Stimulated activated CD4-positive, alpha-beta T cell treated with anti-CD3 and anti-CD28 coated beads, Interleukin-15, amount 100 ng/mL, for 1 hour (primary cell): ENCODE data around the gene TEX26.
"Not testable (repeated sequence)": the region's sequence is repeated elsewhere in the genome, so short reads cannot be mapped to it uniquely, and the experiment has no call there.

Source experiments
- DNase-seq, 2 donors: peaks; one replicate each; pipeline ENCODE4 v3.0.0-alpha.2; 2020; ENCODE audit warnings: low read depth in 1 of 2, low spot score in 1 of 2

TEX26 gene

DNA sequence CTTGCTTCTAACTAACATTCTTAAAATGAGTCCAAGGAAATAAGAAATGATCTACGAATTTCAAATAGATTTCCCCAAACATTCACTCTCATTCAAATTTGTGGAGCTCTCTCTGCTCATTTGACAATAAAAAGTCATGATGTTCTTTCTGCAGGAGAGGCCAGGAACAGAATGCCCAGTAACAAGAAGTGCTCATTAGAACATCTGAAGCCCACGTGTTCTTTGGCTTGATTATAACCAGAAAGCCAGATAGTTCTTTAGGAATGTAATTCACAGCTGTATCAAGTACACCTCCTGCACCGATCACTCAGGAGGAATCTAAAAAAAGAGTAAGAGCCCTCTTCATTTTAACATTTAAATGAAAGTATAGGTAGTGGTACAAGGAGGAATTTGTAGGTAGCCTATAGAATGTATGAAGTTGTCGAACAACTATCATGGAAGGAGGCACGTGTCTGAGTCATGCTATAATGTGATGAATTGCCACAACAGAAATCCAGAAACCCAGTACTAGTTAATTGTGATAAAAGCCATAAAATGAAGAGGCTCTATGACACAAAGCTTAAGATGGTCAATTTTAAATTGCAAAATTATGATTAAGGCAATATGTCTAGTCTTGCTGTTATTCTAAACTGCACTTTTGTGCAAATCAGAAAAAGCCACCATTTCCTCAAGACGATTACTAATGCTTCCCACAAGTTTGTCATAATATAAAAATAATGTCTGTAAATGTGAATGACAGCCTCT lies 13.6 kb upstream of the TEX26 start:
- no peak for DNase-seq

DNA sequence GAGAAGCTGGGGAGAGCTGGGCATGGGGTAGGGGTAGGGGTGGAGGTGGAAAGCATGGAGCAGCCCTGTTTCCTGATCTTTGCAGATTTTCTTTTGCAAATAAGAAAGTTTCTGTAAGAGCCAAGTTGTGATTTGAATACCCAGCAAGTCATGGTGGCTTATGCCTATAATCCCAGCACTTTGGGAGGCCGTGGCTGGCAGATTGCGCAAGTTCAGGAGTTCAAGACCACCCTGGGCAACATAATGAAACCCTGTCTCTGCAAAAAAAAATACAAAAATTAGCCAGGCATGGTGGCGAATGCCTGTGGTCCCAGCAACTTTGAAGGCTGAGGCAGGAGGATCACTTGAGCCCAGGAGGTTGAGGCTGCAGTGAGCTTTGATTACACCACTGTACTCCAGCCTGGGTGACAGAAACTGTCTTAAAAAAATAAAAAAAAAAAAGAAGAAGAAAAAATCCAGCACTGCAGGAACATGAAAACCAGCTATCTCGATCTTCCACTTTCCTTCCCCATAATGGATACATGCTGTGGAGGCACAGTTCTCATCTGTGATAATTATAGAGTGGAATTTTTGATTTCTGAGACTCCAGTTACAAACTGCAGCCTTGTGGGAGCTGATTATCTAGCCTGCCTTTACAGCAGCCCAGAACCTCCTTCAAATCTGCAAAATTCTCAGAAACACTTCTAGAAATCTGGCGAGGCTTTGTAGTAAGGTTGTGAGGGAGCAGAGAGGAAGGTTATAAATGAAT lies 12.1 kb upstream of the TEX26 start:
- DNase-seq = no peak

DNA sequence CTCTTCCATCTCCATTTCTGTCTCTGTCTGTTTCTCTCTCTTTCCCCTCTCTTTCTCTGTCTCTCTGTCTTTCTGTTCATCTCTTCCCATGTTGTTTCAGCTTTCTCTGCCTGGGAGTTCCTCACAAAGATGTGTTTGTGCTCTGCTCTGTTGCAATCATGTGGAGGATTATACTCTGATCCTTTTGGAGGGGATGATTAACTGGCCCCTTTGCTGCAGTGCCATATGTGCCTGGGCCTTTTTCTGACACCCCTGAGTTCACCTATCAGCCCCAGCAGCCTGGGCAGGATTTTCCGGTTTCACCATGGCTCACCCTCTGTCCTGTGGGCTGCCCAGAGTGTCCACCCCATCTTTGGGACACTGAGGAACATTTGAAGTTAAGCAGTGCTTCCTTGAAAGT lies 9.0 kb upstream of the TEX26 start:
- no peak for DNase-seq

DNA sequence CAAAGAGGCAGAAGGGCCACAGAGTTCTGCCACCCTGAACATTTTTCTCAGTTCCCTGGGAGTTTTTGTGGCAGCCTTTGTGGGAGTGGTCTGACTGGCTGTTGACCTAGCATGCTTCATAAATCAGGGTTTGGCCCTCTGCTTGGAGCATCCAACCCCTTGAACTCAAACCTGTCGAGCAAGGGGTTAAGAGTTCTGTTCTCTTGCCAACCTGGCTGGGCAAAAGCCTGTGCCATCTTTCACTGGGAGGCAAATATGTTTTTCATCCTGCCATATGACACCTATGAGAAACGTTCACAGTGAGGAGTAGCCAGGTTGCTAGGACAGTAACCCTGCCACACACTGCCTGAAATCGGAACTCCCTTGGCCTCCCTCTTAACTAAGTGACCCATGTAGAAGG lies 7.7 kb upstream of the TEX26 start:
- no peak for DNase-seq

DNA sequence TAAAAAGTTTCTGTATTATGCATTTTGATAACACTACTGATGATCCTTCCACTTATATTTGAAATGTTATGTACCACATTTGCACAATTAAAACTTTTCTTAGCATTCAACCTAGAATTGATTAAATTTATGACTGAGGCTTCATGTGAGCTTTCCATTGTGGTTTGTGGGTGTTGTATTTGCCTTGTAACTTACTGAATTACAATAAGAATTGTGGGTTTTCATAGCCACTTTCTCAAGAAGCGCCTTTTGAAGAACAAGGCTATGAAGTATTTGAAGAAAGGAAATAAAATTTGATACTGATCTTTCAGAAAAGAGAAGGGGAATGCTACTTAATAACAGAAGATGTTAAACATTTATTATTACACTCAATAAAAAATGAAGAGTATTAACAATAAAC lies 7.0 kb upstream of the TEX26 start:
- no peak for DNase-seq

DNA sequence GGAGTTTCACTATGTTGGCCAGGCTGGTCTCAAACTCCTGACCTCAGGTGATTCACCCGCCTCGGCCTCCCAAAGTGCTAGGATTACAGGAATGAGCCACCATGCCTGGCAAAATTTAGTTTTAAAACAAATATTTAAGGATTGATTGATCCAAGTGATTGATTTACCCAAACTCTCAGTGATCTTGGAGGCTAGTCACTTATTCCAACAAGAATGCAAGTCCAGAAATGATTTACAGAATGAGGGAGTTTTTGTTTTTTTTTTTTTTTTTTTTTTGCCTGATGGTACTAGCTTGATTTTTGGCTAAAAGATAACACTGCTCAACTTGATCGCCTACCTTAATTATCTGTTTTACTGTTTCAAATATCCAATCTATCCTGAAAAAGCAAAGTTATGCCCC lies 5.7 kb upstream of the TEX26 start:
- no peak for DNase-seq

DNA sequence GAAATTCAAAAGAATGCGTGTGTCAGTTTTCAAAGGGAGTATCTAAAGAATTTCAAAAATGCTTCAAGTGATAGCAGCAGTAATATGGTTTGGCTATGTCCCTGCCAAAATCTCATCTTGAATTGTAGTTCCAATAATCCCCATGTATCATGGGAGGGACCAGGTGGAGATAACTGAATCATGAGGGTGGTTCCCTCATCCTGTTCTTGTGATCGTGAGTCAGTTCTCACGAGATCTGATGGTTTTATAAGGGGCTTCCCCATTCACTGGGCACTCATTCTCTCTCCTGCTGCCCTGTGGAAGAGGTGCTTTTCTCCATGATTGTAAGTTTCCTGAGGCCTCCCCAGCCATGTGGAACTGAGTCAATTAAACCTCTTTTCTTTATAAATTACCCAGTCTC lies 5.3 kb upstream of the TEX26 start:
- not testable (repeated sequence) for DNase-seq

DNA sequence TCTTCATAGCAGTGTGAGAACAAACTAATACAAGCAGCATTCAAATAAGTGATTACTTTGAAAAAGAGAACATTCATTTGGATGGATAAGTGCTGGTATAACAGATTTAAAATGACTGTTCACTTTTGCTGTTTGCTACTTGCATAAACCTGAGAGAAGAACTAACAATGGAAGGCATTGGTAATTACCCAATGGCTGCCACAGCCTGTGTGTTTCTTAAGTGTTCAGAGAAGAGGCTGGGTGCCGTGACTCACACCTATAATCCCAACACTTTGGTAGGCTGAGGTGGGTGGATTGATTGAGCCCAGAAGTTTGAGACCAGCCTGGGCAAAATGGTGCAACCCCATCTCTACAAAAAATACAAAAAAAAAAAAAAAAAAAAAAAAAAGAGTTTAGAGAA lies 4.9 kb upstream of the TEX26 start:
- DNase-seq = no peak

DNA sequence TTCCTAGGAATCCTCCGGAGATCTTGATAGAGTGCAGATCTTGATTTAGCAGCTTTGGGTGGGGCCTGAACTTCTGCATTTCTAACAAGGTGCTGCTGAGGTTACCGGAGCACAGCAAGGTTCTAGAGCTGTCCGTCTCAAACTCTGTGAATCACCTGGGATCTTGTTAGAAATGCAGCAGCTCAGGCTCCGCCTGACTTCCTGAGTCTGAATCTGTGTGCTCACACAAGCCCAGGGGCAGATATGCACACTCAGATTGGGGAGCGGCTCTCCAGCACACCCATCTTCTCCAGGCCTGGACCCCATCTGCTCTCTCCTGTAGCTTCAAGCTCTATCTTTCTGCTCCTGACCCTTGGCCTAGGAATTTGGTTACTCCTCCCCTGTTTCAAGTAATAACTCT lies 3.5 kb upstream of the TEX26 start:
- DNase-seq = no peak

DNA sequence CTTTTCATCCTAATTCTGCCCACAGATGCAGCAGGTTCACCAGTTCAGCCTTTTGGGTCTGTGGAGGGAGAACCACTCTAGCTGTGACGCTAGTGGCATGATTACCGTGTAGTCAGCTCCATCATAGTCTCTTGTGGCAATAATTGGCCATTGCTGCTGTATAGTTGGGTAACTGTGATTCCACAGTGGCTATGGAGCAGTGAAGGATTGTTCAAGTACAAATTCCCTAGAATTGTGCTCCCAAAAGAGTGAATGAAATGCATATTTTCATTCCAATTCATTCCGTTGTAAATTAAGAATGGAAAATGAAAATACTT lies 856 bp downstream of the TEX26 start:
- no peak for DNase-seq

DNA sequence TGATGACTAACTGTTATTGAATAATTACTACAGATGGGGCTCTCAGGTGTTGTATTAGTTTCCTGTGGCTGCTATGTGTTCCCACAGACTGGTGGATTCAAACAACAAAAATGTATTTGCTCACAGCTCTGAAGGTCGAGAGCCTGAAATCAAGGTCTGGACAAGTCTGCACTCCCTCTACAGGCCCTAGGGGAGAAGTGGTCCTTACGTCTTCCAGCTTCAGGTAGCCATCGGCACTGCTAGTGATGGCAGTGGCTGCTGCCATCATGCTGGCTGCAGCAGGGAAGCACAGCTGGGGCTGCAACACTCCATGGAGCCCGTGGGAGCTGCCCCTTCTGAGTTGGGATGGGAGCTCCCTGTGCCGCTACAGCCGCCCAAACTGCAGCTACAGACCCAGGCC lies 1.9 kb downstream of the TEX26 start:
- DNase-seq = no peak

DNA sequence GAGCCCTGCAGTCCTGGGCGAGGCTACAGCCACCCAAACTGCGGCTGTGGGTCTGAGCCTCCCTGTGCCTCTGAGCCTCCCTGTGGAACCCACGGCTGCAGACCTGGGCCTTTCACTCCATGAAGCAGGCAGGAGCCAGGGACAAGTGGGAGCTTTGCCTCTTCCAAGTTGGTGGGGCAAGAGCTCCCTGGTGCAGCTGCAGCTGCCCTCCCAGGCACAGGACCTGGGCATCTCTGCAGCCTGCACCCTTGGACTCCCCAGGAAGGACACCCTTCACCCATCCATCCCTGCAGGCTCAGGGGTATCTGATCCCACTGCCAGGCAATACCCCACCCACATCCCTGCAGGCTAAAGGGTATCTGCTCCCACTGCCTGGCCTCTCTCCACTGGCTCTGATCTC lies 2.3 kb downstream of the TEX26 start:
- no peak for DNase-seq

DNA sequence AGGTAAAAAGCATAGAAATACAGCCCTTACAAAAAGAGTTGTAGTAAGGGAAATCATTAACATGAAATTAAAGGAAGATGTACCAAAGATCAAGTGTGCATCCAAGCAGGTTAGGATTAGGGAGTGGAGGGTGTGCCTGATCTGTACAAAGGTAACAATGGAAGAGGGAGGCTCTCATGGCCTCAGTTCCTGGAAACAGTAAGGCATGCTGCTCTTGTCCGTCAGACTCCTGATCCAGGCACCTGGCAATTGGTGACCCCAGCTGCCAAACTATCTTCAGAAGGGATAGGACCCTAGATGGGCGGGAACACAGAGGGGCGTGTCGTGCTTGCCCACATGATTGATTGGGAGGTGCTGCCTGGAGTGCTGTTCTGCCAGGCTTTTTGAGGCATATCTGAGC lies 4.5 kb downstream of the TEX26 start:
- DNase-seq = no peak

DNA sequence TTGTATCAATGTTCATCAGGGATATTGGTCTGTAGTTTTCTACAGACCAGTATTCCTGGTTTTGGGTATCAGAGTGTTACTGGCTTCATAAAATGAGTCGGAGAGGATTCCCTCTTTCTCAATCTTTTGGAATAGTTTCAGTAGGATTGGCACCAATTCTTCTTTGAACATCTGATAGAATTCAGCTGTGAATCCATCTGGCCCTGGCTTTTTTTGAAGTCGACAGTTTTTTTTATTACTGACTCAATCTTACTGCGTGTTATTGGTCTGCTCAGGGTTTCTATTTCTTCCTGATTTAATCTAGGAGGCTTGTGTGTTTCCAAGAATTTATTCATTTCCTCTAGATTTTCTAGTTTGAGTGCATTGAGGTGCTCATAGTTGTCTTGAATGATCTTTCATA lies 11.4 kb downstream of the TEX26 start:
- DNase-seq = no peak

DNA sequence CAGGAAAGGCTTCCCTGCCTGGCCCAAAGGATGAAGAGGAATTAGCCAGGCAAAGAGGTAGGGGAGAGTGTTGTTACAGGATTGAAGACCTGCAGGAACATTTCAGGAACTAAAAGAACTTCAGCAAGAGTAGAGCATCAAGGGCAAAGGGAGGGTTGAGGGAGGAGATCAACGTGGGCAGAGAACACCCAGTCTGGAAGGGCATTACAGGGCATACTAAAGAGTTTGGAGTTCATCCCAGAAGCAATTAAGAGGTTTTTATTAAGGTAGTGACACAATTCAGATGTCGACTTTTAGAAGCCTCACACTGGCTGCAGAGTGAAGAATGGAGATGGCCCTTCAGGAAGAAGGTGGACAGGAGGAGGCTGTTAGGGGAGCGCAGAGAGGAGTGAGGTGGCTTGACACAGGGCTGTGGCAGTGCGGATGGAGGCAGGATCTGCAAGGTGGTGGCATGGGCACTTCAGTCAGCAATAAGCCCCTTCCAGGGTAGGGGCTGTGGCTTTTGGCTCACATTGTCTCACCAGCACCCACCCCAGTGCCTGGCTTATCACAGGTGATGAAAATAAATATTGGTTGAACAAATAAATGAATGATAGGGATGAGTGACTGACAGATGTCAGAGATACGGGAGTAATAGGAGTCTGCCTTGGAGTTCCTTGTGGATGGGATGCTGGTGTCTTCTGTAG lies 24.9 kb downstream of the TEX26 start:
- DNase-seq = no peak

DNA sequence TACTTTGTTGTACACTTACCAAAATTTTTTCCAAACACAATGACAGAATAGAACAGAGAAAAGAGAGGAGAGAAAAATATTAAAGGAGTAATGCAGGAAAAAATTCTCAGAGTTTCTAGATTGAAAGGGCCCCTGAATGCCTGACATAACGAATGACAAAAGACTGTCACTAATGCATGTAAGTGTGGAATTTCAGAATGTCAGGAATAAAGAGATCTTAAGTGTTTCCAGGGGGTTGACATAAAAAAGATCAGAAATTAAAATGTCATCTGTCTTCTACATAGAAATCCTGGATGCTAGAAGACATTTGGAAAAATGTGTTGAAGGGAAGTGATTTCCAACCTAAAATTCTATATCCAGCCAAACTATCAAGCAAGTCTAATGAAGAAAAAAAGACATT lies 27.2 kb downstream of the TEX26 start:
- no peak for DNase-seq

DNA sequence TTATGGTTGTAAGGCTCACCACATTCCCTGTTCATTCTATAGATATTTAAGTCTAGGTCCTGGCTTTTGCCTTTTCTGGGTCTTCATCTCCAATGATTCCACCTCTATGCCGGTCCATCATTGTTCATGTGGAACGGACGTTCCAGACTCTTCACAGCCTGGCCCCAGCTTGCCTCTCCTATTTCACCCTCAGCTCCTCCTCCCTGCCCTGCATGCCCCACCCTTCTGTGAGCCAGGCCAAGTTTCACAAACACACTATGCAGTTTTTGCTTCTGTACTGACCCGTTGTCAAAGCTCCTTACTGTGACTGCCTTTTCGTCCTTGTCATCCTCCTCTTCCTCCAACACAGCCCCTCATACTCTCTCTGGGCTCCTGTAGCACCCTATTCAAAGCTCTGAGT lies 31.3 kb downstream of the TEX26 start:
- DNase-seq = no peak

DNA sequence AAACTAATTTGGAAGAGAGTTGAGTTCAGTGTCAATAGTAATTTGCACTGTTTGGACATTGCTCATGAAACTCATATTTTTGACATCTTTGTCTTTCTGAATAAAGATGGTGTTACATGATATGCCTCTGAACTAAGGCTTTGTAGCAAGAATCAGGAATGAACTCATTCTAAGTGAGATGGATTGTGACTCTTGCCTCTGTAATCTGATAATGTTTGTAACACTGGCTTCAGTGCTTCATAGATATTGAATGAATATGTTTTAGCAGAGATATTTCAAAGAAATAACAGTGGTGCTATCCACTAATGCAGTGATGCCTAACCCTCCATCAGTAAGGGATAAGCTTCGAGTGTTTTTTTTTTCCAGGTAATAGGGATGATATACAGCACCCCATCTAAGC lies 32.9 kb downstream of the TEX26 start:
- no peak for DNase-seq

DNA sequence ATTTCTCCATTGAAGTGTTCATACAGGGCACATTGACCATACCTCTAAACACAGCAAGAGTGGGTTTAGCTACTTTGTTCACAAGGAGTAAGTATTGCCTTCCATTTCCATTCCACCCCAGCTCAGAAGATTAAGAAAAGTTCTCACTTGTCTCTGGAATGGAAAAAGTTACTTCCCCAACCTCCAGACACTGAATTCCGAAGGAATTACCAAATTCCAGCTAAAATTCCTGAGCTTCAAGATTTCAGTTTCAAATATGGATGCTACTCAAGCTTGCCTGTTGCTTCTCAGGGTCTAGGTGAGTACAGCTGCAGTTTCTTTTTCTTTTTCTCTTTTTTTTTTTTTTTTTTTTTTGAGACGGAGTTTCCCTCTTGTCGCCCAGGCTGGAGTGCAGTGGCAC lies 33.6 kb downstream of the TEX26 start:
- no peak for DNase-seq

DNA sequence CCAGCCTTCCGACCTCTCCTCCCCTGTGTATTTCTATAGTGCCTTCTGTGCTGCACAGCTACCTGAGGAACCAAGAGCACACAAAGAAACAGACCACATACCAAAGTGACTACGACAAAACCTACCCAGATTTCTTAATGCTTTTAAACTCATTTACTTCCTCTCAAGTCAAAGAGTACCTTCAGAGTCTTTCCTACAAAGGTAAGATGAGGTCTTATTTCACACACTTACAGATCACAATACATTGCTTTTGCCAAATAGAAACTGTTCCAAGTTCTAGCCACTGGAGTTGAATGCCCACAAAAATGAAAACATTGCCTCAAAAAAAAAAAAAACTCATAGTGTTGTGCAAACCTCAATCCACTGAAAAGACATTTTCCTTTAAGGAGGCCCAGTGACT lies 36.4 kb downstream of the TEX26 start:
- DNase-seq = no peak

DNA sequence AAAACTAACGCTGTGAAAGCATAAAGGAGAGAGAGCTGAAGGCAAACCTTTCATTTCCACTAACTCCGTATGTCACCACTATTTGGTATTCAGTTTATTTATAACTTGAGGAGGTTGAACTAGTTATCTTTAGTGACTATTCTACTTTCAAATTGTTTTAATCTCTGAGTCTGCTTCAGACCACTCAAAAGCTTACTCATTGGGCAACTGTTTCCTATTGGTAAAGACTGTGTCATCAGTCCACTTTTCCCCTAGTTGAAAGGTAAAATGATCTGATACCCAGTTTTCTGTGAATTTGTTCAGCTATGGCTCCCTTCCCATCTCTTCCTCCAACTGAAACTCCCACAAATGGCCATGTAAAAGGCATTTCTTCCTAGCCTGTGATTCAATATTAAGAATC lies 39.1 kb downstream of the TEX26 start:
- DNase-seq = no peak

DNA sequence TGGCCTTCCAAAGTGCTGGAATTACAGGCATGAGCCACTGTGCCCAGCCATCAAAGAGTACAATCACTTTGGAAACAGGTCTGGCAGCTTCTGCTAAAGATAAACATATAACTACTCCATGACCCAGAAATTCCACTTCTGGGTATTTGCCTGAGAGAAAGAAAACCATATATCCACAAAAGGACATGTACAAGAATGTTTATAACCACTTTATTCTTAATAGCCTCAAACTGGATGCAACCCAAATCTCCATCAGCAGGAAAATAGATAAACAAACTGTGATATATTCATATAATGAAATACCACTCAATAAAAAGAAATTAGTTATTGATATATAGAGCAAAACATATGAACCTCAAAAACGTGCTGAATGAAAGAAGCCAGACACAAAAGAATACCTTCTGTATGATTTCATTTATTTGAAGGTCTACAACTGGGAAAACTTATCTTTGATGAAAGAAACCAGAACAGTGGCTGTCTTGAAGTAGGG lies 40.5 kb downstream of the TEX26 start:
- no peak for DNase-seq
